GM08714 (cell line): Measurements from ENCODE around the gene MAPT.

Experiments used
- H3K4me3 ChIP-seq: fragments of 200-500 bp; sonication (Bioruptor generic); 2 replicates; pipeline ENCODE4 v1.5.1; 2014; ENCODE audit warnings: mild to moderate bottlenecking, low read length, inconsistent platforms
- ZNF274 ChIP-seq: IDR thresholded peaks from 2 replicates; pipeline ENCODE4 v1.6.1; 2012; ENCODE audit warnings: mild to moderate bottlenecking, low read depth, low read length

The MAPT gene

DNA sequence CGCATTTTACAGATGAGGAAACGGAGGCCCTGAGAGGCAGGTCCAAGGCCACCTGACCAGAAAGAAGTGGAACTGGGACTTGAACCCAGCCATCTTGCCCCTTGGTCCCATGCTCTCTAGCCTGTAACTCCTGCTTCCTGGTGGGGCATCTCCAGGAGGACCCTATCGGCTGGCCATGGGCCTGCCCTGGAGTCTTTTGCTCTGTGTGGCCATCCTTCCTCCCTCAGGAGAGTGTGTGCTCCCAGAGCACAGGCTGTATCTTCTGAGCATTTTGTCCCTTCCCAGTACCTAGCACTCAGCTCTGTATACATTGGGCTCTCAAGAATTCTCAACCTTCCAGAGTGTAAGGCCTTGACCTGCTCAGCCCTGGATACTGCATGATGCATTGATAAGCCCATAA is 76.3 kb downstream of the MAPT start:
- no peak for TF ChIP-seq ZNF274
- no peak overlapping the region for H3K4me3 ChIP-seq

DNA sequence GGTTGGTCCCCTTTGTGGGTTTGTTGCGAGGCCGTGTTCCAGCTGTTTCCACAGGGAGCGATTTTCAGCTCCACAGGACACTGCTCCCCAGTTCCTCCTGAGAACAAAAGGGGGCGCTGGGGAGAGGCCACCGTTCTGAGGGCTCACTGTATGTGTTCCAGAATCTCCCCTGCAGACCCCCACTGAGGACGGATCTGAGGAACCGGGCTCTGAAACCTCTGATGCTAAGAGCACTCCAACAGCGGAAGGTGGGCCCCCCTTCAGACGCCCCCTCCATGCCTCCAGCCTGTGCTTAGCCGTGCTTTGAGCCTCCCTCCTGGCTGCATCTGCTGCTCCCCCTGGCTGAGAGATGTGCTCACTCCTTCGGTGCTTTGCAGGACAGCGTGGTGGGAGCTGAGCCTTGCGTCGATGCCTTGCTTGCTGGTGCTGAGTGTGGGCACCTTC is 77.4 kb downstream of the MAPT start:
- TF ChIP-seq ZNF274, result no peak
- H3K4me3 ChIP-seq, result no peak overlapping the region

DNA sequence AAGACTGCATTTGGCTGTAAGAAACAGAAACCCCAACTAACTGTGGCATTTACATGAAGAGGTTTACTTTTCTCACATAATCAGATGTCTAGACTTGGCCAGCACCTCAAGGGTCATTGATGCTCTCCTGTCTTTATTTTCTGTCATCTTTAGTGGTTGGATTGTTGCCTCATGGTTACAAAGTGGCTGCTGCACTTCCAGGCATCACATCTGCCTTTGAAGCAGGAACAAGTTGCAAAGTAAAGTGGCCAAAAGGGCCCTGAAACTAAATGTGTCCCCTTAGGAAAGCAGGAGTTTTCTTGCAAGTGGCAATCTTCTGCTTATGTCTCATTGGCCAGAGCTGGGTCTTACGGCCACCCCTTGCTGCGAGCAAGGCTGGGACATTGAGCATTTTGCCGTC is 78.2 kb downstream of the MAPT start:
- H3K4me3 ChIP-seq, result no peak overlapping the region

DNA sequence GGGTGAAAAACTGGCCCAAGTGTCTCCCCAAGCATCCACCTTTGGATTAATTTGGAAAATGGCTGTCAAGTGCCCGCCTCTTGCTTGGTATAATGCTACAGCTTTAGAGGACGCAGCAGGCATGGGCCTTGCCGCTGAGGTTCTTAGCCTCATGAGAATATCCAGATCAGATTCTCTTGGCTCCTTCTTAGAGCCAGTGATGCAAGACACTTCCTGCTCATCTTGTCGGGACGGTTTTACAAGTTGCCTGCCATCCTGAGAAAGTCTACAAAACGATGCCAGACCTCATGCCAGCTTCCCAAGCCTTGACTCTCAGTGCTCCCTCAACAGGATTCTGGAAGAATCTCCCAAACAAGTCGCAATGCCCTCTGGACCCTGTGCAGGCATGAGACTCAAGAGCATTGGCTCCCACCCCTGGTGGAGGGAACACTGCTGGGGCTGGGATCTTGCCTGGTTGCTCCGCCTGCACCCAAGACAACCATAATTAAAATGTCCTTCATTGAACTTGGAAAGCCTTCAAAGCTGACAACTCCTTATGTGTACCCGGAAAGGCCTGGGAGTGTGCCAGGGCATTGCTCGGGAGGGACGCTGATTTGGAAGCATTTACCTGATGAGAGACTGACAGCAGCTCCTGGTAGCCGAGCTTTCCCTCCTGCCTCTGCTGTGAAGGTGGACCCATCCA is 78.9 kb downstream of the MAPT start:
- TF ChIP-seq ZNF274, result no peak
- H3K4me3 ChIP-seq, result no peak overlapping the region

More for the DNA sequence above, 78.2 kb downstream of the MAPT start:
- no peak for TF ChIP-seq ZNF274

- H3K4me3 ChIP-seq, result no peak overlapping the region
- TF ChIP-seq ZNF274, result no peak
Measured at GRCh38 chr17:45973946-45974859, 79.8 kb downstream of the MAPT start.

DNA sequence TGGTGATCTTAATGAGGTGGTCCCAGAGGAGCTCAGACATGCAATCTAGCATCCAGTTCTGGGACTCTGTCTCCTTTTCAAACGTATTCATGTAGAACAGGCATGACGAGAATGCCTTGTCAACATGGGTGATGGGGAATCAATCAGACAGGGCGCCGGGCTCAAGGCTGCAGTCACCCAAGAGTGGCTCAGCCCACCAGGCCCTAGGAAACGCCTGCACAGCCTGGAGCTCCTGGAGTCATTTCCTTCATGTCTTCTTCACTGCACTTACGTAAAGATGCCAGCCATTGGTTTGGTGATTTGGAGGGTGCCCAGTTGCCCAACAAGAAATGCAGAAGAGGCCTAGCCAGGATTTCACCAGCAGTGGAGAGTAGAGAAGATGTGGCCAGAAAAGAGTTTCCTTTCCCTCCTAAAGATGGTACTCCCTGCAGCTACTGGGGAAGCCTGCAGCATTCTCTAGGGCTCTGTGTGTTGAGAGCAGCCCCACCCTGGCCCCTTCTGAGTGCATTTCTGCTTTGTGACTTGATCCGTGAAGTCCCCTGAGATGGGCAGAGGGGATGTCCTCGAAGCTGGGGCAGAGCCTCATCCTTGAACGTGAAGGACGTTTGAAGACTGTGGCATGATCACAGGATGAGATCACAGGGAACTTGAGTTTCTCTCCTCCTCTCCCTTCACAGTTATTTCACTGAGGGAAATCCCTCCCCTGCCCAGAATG is 80.7 kb downstream of the MAPT start:
- H3K4me3 ChIP-seq, result no peak overlapping the region
- TF ChIP-seq ZNF274, result no peak

DNA sequence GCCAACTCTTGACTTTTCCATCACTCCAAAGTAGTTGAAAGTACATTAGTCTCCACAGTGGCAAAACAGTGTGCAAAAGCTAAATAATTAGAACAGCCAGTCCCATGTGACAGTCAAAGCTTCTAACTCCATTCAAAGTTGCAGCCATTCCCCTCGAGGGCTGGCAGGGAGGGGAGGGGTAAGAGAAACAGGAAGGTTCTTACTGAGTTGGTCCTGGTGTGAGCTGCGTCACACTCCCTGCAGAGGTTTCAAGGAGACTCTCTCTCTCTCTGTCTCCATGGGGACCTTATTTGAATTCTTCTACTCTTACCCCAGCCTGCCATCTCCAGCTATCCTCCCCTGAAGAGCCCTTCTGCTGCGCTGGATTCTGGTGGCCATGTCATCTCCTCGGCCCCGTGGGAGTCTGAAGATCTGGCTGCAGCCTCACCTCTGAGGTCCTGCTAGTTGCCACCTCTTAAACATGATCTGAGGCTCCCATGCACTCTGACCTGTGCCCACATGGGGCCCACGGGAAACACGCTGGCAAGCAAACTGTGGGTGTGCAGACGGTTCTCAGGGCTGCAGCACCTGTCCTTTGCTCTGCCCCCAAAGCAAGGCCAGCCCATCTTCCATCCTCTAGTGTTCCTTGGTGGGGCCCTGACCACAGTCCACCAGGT is 81.4 kb downstream of the MAPT start:
- TF ChIP-seq ZNF274, result no peak
- H3K4me3 ChIP-seq, result no peak overlapping the region

GRCh38 chr17:45976391-45976754 is 82.0 kb downstream of the MAPT start:
- no peak overlapping the region for H3K4me3 ChIP-seq
- no peak for TF ChIP-seq ZNF274

DNA sequence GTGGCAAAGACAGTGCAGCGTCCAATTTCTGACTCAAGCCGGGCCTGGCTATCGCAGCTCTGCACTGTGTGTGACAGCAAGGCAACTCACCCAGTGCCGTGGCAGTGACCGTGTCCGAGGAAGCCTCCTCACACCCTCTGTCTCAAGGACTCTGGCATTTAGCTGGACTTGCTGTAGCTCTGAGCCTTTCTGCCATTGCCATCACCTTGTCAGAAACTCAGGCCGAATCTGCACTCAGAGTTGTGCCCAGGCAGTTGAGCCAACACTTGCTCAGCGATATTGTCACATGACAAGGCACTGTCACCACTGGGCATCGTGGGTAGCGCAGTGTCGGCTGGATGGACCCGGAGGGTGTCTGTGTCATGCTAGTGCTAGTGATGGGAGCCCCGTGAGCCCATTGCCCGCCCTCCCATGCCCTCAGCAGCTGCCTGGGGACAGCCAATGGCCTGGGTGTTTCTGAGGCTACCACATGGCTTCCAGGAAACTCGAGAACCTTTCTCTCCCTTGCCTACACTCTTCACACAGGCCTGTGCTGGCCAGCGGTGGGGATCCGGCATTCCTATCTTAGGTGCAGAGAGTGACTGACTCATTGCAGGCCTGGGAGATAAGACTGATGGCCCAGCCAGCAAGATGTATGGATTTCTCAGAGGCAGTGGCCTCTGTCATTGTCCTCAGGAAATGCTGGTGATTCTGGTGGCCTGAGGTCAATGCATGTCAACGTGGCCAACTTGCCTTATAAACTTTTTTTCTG is 82.6 kb downstream of the MAPT start:
- TF ChIP-seq ZNF274, result no peak
- H3K4me3 ChIP-seq, result no peak overlapping the region

GRCh38 chr17:45977506-45977824 is 83.1 kb downstream of the MAPT start:
- TF ChIP-seq ZNF274, result no peak
- H3K4me3 ChIP-seq, result no peak overlapping the region

DNA sequence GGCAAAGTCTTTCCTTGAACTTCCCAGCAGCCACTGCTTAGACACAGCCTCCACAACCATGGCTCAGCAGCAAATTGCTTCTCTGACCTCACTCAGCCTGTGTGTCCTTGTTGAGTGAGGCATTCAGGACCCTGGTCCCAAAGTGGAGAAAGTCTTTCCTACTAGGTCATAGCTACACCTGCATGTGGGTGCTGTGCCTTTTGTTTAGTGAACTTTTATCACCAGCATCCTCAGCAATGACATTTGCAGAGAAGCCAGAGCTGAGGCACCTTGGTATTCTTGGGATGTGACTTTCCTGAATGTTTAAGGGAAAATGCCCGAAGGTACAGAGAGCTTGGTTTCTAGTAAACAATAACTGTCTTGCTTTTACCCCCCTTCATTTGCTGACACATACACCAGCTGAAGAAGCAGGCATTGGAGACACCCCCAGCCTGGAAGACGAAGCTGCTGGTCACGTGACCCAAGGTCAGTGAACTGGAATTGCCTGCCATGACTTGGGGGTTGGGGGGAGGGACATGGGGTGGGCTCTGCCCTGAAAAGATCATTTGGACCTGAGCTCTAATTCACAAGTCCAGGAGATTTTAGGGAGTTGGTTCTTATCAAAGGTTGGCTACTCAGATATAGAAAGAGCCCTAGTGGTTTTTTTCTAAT is 83.7 kb downstream of the MAPT start:
- no peak for TF ChIP-seq ZNF274
- H3K4me3 ChIP-seq, result no peak overlapping the region

DNA sequence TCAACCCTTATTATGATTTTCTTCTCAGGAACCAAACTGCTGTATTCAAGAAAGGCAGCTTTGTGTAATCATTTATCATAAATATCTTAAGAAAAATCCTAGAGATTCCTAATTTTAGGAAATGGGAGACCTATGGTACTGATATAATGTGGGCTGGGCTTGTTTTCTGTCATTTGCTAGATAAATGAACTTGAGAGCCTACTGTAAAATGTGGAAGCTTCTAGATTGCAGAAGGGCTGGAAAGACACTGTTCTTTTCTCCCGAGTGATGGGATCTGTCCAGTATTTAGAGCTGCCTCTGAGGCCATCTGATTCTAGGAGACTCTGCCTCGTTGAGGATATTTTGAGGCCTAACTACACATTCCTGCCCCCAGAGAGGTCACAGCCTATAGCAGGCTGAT is 84.8 kb downstream of the MAPT start:
- TF ChIP-seq ZNF274, result no peak
- H3K4me3 ChIP-seq, result no peak overlapping the region

- no peak overlapping the region for H3K4me3 ChIP-seq
- no peak for TF ChIP-seq ZNF274
Measured at GRCh38 chr17:45980855-45981254, 86.5 kb downstream of the MAPT start.
